Spleen (tissue), 11 donors: ENCODE results near the gene AGPAT4. TPM values are rescaled to one million over a fixed set of nuclear protein-coding genes. Genes with fewer than 3 reads are reported as not detected.

Source experiments
- DNase-seq: peaks from one replicate; pipeline ENCODE4 v3.0.0-alpha.2; 2020
- H3K27ac ChIP-seq, 8 donors: fragments of 200-600 bp; sonication (generic) in 7 of 8; 1 replicate in 4 of 8; 2 replicates in 4 of 8; pipeline versions ENCODE4 v1.5.0 to v1.8.0; 2016 to 2021; ENCODE audit warnings: inconsistent platforms in 4 of 8, mild to moderate bottlenecking in 4 of 8, moderate library complexity in 1 of 8
- H3K27me3 ChIP-seq, 7 donors: fragments of 200-600 bp; sonication (generic) in 6 of 7; replicated peaks in 1 of 7; 1 replicate in 4 of 7; 2 replicates in 3 of 7; pipeline versions ENCODE4 v1.5.0 to v1.8.0; 2016 to 2021; ENCODE audit warnings: inconsistent platforms in 3 of 7, mild to moderate bottlenecking in 1 of 7
- H3K36me3 ChIP-seq, 6 donors: fragments of 200-600 bp; sonication (generic) in 5 of 6; 1 replicate in 4 of 6; 2 replicates in 2 of 6; pipeline versions ENCODE4 v1.5.0 to v1.8.0; 2016 to 2021; ENCODE audit warnings: inconsistent platforms in 2 of 6
- H3K4me1 ChIP-seq, 6 donors: fragments of 200-600 bp; sonication (generic) in 5 of 6; 1 replicate in 3 of 6; 2 replicates in 3 of 6; pipeline versions ENCODE4 v1.5.0 to v1.8.0; 2016 to 2021; ENCODE audit warnings: inconsistent platforms in 3 of 6
- H3K4me3 ChIP-seq, 8 donors: fragments of 200-600 bp; sonication (generic) in 7 of 8; 1 replicate in 4 of 8; 2 replicates in 4 of 8; pipeline versions ENCODE4 v1.5.0 to v1.8.0; 2016 to 2021; ENCODE audit warnings: inconsistent platforms in 4 of 8, mild to moderate bottlenecking in 4 of 8, moderate library complexity in 2 of 8
- H3K9me3 ChIP-seq, 8 donors: fragments of 200-600 bp; sonication (generic) in 7 of 8; 1 replicate in 4 of 8; 2 replicates in 4 of 8; pipeline versions ENCODE4 v1.5.0 to v1.8.0; 2016 to 2021; ENCODE audit warnings: inconsistent platforms in 4 of 8
- CTCF ChIP-seq, 11 experiments: fragments of 200-600 bp in 7 of 11; fragments of 450-650 bp in 4 of 11; sonication (generic) in 4 of 11; IDR thresholded peaks in 8 of 11; conservative IDR thresholded peaks in 3 of 11; 1 replicate in 7 of 11; 2 replicates in 4 of 11; pipeline versions ENCODE4 v1.4.0 to v1.8.0; 2016 to 2021; ENCODE audit warnings: antibody characterized with exemption in 11 of 11, inconsistent platforms in 4 of 11, mild to moderate bottlenecking in 1 of 11
- POLR2A ChIP-seq, 3 donors: fragments of 450-650 bp; IDR thresholded peaks; one replicate each; pipeline ENCODE4 v1.5.1; 2017; ENCODE audit warnings: antibody characterized with exemption in 3 of 3, mild to moderate bottlenecking in 1 of 3
- POLR2AphosphoS5 ChIP-seq, 3 donors: sonication (generic); formaldehyde crosslinking; IDR thresholded peaks; one replicate each; pipeline ENCODE4 v1.5.1; 2017; ENCODE audit warnings: antibody characterized with exemption in 3 of 3
- WGBS, 5 donors: extraction: QIAGEN DNeasy Blood & Tissue Kit in 3 of 5; methylation state at CpG; one replicate each; pipeline versions ENCODE4 v1.1.5 to v1.1.7; 2013 to 2018; 5-methylcytosine and 5-hydroxymethylcytosine counted together
- intact Hi-C: fragments of 100-400 bp; cut with DNase I; formaldehyde crosslinking; loops from one replicate; pipeline ENCODE4 v1.15.0; 2023; ENCODE audit warnings: low total_unique reads
- polyA plus RNA-seq, 3 donors: library from polyadenylated mRNA; stranded (reverse); fragments of 200-250 nt; gene quantifications; one replicate each; pipeline ENCODE4 v1.2.1, GENCODE V29; 2013
- total RNA-seq, 7 donors: library from RNA; depleted of rRNA in 3 of 7; stranded (reverse); fragments of >200 nt in 3 of 7; fragmentation: NEBNext Ultra II Directional in 4 of 7; extraction: Animal tissue kit (Norgen Biotek cat#: 25700) in 4 of 7; gene quantifications; one replicate each; pipeline versions ENCODE4 v1.1.0 to v1.2.1, GENCODE V29; 2016 to 2021
- donor health status: healthy with polysubstance abuse.
- donor health status: DM: no; HTN: no; CAD: no; lungs with moderate emphysema.
- donor health status: DM: no; HTN: no; CAD: no.
- donor health status: Bipolar disorder and iron deficiency.
- donor health status: healthy.
- donor health status: DM: no; HTN: no; CAD: no.
- donor health status: DM: yes; HTN: yes; CAD: no.

AGPAT4 gene
- total and polyA plus RNA-seq, 10 donors = 0.80 to 16.8 (median 8.4) TPM

DNA sequence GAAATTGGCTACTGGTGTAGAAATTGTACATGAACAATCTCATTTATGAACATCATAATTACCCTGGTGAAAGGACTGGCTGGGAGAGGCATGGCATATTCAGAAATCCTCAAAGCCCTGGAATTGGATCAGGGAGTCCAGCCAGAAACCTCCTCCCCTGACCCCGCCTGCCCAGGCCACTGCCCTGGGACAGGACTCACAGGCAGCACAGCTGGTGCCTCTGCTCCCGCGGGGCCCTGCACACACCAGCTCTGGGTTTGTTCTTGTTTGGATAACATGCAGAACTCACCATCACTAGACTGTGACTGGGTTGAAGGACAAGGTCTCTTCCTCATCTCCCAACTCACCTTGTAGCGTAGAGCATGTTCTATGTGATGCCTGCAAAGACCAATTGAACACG, 56.2 kb downstream of the AGPAT4 start:
- H3K27me3 ChIP-seq = no peaks in the 10 kb centered on the region
- no peak overlapping the region for H3K4me3 ChIP-seq
- intact Hi-C loops = no loop called here
- 90 to 97% (median 96%) methylated on average over 3 to 5 of the region's 5 CpGs for WGBS, 5 donors
- H3K9me3 ChIP-seq = peaks cover 0 to 4% (median 0%) of the 10 kb centered on the region in 8 donors
- TF ChIP-seq POLR2A (IDR thresholded peaks at IDR 0.05) (no peak), POLR2AphosphoS5 (IDR thresholded peaks at IDR 0.05) (no peak), CTCF (IDR thresholded peaks at IDR 0.05 in 8 of 11, conservative IDR thresholded peaks at IDR 0.05 in 3 of 11) (no peak)
- peaks cover 0 to 11% (median 0%) of the 10 kb centered on the region in 6 donors for H3K36me3 ChIP-seq
- no peak overlapping the region for H3K27ac ChIP-seq
- no peak for DNase-seq
- H3K4me1 ChIP-seq = no peaks in the 10 kb centered on the region

- H3K36me3 ChIP-seq = peaks cover 0 to 11% (median 0%) of the 10 kb centered on the region in 6 donors
- TF ChIP-seq POLR2A (IDR thresholded peaks at IDR 0.05) = no peak
- TF ChIP-seq POLR2AphosphoS5 (IDR thresholded peaks at IDR 0.05) = no peak
- no peak for TF ChIP-seq CTCF (IDR thresholded peaks at IDR 0.05 in 8 of 11, conservative IDR thresholded peaks at IDR 0.05 in 3 of 11)
- no peaks in the 10 kb centered on the region for H3K4me1 ChIP-seq
- H3K27ac ChIP-seq = no peak overlapping the region
- no peak overlapping the region for H3K4me3 ChIP-seq
- H3K27me3 ChIP-seq = no peaks in the 10 kb centered on the region
- DNase-seq = no peak
- H3K9me3 ChIP-seq = peaks cover 0 to 13% (median 7%) of the 10 kb centered on the region in 8 donors
- intact Hi-C loops = no loop called here
- 94 to 95% (median 94%) methylated on average over 20 of the region's 20 CpGs for WGBS, 5 donors
These were observed 57.1 kb downstream of the AGPAT4 start for GRCh38 chr6:161216616-161217205.

GRCh38 chr6:161215876-161216615, 57.8 kb downstream of the AGPAT4 start:
- no peak for TF ChIP-seq POLR2A (IDR thresholded peaks at IDR 0.05)
- no peak for TF ChIP-seq POLR2AphosphoS5 (IDR thresholded peaks at IDR 0.05)
- no peak for TF ChIP-seq CTCF (IDR thresholded peaks at IDR 0.05 in 8 of 11, conservative IDR thresholded peaks at IDR 0.05 in 3 of 11)
- no peak overlapping the region for H3K27ac ChIP-seq
- H3K4me1 ChIP-seq = no peaks in the 10 kb centered on the region
- peaks cover 0 to 11% (median 0%) of the 10 kb centered on the region in 6 donors for H3K36me3 ChIP-seq
- peaks cover 0 to 20% (median 14%) of the 10 kb centered on the region in 8 donors for H3K9me3 ChIP-seq
- H3K4me3 ChIP-seq = no peak overlapping the region
- DNase-seq = no peak
- WGBS, 5 donors = 71 to 95% (median 84%) methylated on average over 13 of the region's 13 CpGs
- intact Hi-C loops = no loop called here
- H3K27me3 ChIP-seq = no peaks in the 10 kb centered on the region

DNA sequence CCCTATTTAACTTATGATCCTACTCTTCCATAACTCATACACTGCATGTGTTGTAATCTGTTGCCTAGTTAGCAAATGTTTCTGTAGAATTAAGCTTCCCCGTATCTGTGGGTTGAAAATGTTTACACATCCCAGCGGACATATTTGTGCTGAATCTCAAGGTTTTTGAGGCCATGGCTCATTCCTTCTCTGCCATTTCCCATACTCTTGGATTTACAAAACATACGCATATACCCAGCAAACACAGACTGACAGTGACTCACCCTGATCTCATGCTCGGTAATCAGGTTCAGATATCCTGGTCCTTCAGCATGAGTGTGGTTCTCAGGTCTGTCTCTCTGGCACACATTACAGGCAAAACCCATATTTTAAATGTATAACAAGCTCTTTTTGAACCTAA, 58.7 kb downstream of the AGPAT4 start:
- no peaks in the 10 kb centered on the region for H3K4me1 ChIP-seq
- H3K4me3 ChIP-seq = no peak overlapping the region
- H3K27ac ChIP-seq = no peak overlapping the region
- H3K9me3 ChIP-seq = peaks cover 0 to 27% (median 16%) of the 10 kb centered on the region in 8 donors
- H3K27me3 ChIP-seq = no peaks in the 10 kb centered on the region
- 76 to 94% (median 91%) methylated on average over 4 of the region's 4 CpGs for WGBS, 5 donors
- intact Hi-C loops = no loop called here
- no peak for DNase-seq
- TF ChIP-seq POLR2AphosphoS5 (IDR thresholded peaks at IDR 0.05) (no peak), CTCF (IDR thresholded peaks at IDR 0.05 in 8 of 11, conservative IDR thresholded peaks at IDR 0.05 in 3 of 11) (no peak), POLR2A (IDR thresholded peaks at IDR 0.05) (no peak)
- peaks cover 0 to 11% (median 0%) of the 10 kb centered on the region in 6 donors for H3K36me3 ChIP-seq
